H9 (cell line): ENCODE results near the gene KCNMA1. TPM values are rescaled to one million over a fixed set of nuclear protein-coding genes. Genes with fewer than 3 reads are reported as not detected.

ENCODE experiments used
- DNase-seq: peaks from one replicate; pipeline ENCODE4 v3.0.0-alpha.2; 2017
- H2AFZ ChIP-seq: one replicate; pipeline ENCODE4 v1.6.1; 2013; ENCODE audit warnings: mild to moderate bottlenecking, low read length, control low read depth, moderate library complexity
- H2AK5ac ChIP-seq: 2 replicates; pipeline ENCODE4 v1.6.1; 2013; ENCODE audit warnings: low read length, control low read depth, mixed read lengths; ENCODE audit not compliant: insufficient read length
- H2BK120ac ChIP-seq: one replicate; pipeline ENCODE4 v1.6.1; 2013; ENCODE audit warnings: low read depth, mild to moderate bottlenecking, low read length, control low read depth, inconsistent platforms; ENCODE audit not compliant: poor library complexity, severe bottlenecking
- H2BK12ac ChIP-seq: 2 replicates; pipeline ENCODE4 v1.6.1; 2013; ENCODE audit warnings: low read length, control low read depth, mixed read lengths, low read depth; ENCODE audit not compliant: insufficient read length
- H2BK15ac ChIP-seq: 2 replicates; pipeline ENCODE4 v1.6.1; 2013; ENCODE audit warnings: low read depth, low read length, control low read depth
- H2BK20ac ChIP-seq: one replicate; pipeline ENCODE4 v1.6.1; 2013; ENCODE audit warnings: low read depth, mild to moderate bottlenecking, low read length, control low read depth, inconsistent platforms; ENCODE audit not compliant: poor library complexity, severe bottlenecking
- H2BK5ac ChIP-seq: 2 replicates; pipeline ENCODE4 v1.6.1; 2013; ENCODE audit warnings: low read length, control low read depth, mixed read lengths; ENCODE audit not compliant: insufficient read length
- H3K14ac ChIP-seq: 2 replicates; pipeline ENCODE4 v1.6.1; 2013; ENCODE audit warnings: low read length, control low read depth; ENCODE audit not compliant: insufficient read depth
- H3K18ac ChIP-seq: 2 replicates; pipeline ENCODE4 v1.6.1; 2013; ENCODE audit warnings: low read depth, mild to moderate bottlenecking, mixed read lengths, low read length, control low read depth; ENCODE audit not compliant: insufficient read length
- H3K23ac ChIP-seq: 2 replicates; pipeline ENCODE4 v1.6.1; 2013; ENCODE audit warnings: low read length, control low read depth, mixed read lengths, low read depth; ENCODE audit not compliant: insufficient read length
- H3K23me2 ChIP-seq: 2 replicates; pipeline ENCODE4 v1.6.1; 2013; ENCODE audit warnings: low read depth, mild to moderate bottlenecking, mixed read lengths, low read length, control low read depth; ENCODE audit not compliant: insufficient read length, poor library complexity, severe bottlenecking
- H3K27ac ChIP-seq: 2 replicates; pipeline ENCODE4 v1.5.1; 2013; ENCODE audit warnings: low read length, control low read depth, mixed read lengths, low read depth; ENCODE audit not compliant: insufficient read length
- H3K27me3 ChIP-seq: 2 replicates; pipeline ENCODE4 v1.6.1; 2013; ENCODE audit warnings: low read length, control low read depth, inconsistent platforms; ENCODE audit not compliant: insufficient read depth
- H3K4ac ChIP-seq: 2 replicates; pipeline ENCODE4 v1.6.1; 2013; ENCODE audit warnings: low read depth, mild to moderate bottlenecking, control low read depth, inconsistent platforms, low read length, moderate library complexity
- H3K4me1 ChIP-seq: 2 replicates; pipeline ENCODE4 v1.6.1; 2013; ENCODE audit warnings: low read length, control low read depth, inconsistent platforms; ENCODE audit not compliant: insufficient read depth
- H3K4me2 ChIP-seq: 2 replicates; pipeline ENCODE4 v1.6.1; 2013; ENCODE audit warnings: low read length, control low read depth, mixed read lengths; ENCODE audit not compliant: insufficient read length, insufficient read depth
- H3K56ac ChIP-seq: 2 replicates; pipeline ENCODE4 v1.6.1; 2013; ENCODE audit warnings: low read depth, mild to moderate bottlenecking, mixed read lengths, low read length, control low read depth; ENCODE audit not compliant: insufficient read length
- H3K79me1 ChIP-seq: 2 replicates; pipeline ENCODE4 v1.6.1; 2013; ENCODE audit warnings: low read depth, mild to moderate bottlenecking, moderate library complexity, low read length, control low read depth, inconsistent platforms; ENCODE audit not compliant: insufficient read depth, poor library complexity, severe bottlenecking
- H3K79me2 ChIP-seq: 2 replicates; pipeline ENCODE4 v1.6.1; 2013; ENCODE audit warnings: low read length, control low read depth, inconsistent platforms; ENCODE audit not compliant: insufficient read depth
- H3K9ac ChIP-seq: 2 replicates; pipeline ENCODE4 v1.6.1; 2013; ENCODE audit warnings: low read length, control low read depth, mixed read lengths; ENCODE audit not compliant: insufficient read length; ENCODE audit errors: extremely low read depth
- H3K9me3 ChIP-seq: one replicate; pipeline ENCODE4 v1.6.1; 2013; ENCODE audit warnings: low read depth, low read length, inconsistent platforms; ENCODE audit not compliant: control insufficient read depth
- H3T11ph ChIP-seq: one replicate; pipeline ENCODE4 v1.6.1; 2013; ENCODE audit warnings: mild to moderate bottlenecking, low read length, control low read depth, inconsistent platforms
- H4K20me1 ChIP-seq: one replicate; pipeline ENCODE4 v1.6.1; 2013; ENCODE audit not compliant: control insufficient read depth, insufficient read length, insufficient read depth
- H4K5ac ChIP-seq: 2 replicates; pipeline ENCODE4 v1.6.1; 2013; ENCODE audit warnings: low read depth, mild to moderate bottlenecking, mixed read lengths, low read length, control low read depth; ENCODE audit not compliant: insufficient read length
- H4K8ac ChIP-seq: replicated peaks from 2 replicates; pipeline ENCODE4 v1.6.1; 2013; ENCODE audit warnings: low read length, control low read depth, mixed read lengths, low read depth; ENCODE audit not compliant: insufficient read length
- H4K91ac ChIP-seq: 2 replicates; pipeline ENCODE4 v1.6.1; 2013; ENCODE audit warnings: low read depth, mild to moderate bottlenecking, moderate library complexity, mixed read lengths, low read length, control low read depth; ENCODE audit not compliant: insufficient read length
- H3K27ac Mint-ChIP-seq, 3 experiments: 2 replicates in 2 of 3; 3 replicates in 1 of 3; pipeline ENCODE4 v1.8.0; 2020 to 2021; ENCODE audit warnings: mixed read lengths in 3 of 3, mild to moderate bottlenecking in 1 of 3, moderate library complexity in 1 of 3
- H3K27me3 Mint-ChIP-seq: 2 replicates; pipeline ENCODE4 v1.8.0; 2021; ENCODE audit warnings: low read depth, mild to moderate bottlenecking, moderate library complexity, mixed read lengths
- H3K36me3 Mint-ChIP-seq, 3 experiments: 2 replicates in 2 of 3; 3 replicates in 1 of 3; pipeline ENCODE4 v1.8.0; 2020 to 2021; ENCODE audit warnings: low read depth in 3 of 3, mixed read lengths in 3 of 3; ENCODE audit not compliant: insufficient read depth in 1 of 3
- H3K4me1 Mint-ChIP-seq, 2 experiments: 2 replicates each; pipeline ENCODE4 v1.8.0; 2020; ENCODE audit warnings: mixed read lengths in 2 of 2
- H3K4me3 Mint-ChIP-seq, 2 experiments: 2 replicates in 1 of 2; 3 replicates in 1 of 2; pipeline ENCODE4 v1.8.0; 2020 to 2021; ENCODE audit warnings: mild to moderate bottlenecking in 2 of 2, mixed read lengths in 2 of 2, moderate library complexity in 1 of 2
- H3K9me3 Mint-ChIP-seq, 2 experiments: 2 replicates in 1 of 2; 3 replicates in 1 of 2; pipeline ENCODE4 v1.8.0; 2020; ENCODE audit warnings: mild to moderate bottlenecking in 2 of 2, mixed read lengths in 2 of 2, moderate library complexity in 1 of 2
- CTCF ChIP-seq: fragments of 200-600 bp; sonication (generic); conservative IDR thresholded peaks from 3 replicates; pipeline ENCODE4 v1.8.0; 2021; ENCODE audit warnings: antibody characterized with exemption, mild to moderate bottlenecking
- WGBS: extraction: QIAGEN DNeasy Blood & Tissue Kit; methylation state at CpG from one replicate; pipeline ENCODE4 v1.1.7; 2013; ENCODE audit warnings: missing lambda C conversion rate, low lambda C conversion rate, mixed read lengths; ENCODE audit not compliant: insufficient read length; ENCODE audit errors: extremely low coverage; 5-methylcytosine and 5-hydroxymethylcytosine counted together
- total RNA-seq: library from RNA; stranded (reverse); gene quantifications from 2 replicates; pipeline ENCODE4 v1.2.1, GENCODE V29; 2021

Gene KCNMA1
- total RNA-seq, 1 experiment from 2014 or later, result 2.0 TPM

- Mint-ChIP-seq H3K36me3 (no peaks in the 10 kb centered on the region), H3K9me3 (no peaks in the 10 kb centered on the region), H3K27ac (no peak overlapping the region), H3K27me3 (no peaks in the 10 kb centered on the region; the same call in none of the 2 replicates), H3K4me3 (no peak overlapping the region), H3K4me1 (peaks cover 35 to 40% of the 10 kb centered on the region in 2 experiments)
- H4K8ac ChIP-seq, result no peak overlapping the region
- no peak overlapping the region for H3K56ac ChIP-seq
- H3K14ac ChIP-seq, result no peak overlapping the region
- H3K9me3 ChIP-seq, result no peaks in the 10 kb centered on the region
- no peak overlapping the region for H2AK5ac ChIP-seq
- H3K4me1 ChIP-seq, result peaks cover 5% of the 10 kb centered on the region; the same call in 1 of the 2 replicates
- DNase-seq, result peak; percentile 89
- H3K23me2 ChIP-seq, result no peaks in the 10 kb centered on the region
- H3K4me2 ChIP-seq, result no peak overlapping the region
- H3K27me3 ChIP-seq, result no peaks in the 10 kb centered on the region
- no peak overlapping the region for H4K5ac ChIP-seq
- H3K23ac ChIP-seq, result no peak overlapping the region
- H2BK15ac ChIP-seq, result no peak overlapping the region
- H3K27ac ChIP-seq, result no peak overlapping the region
- TF ChIP-seq CTCF, result peak; percentile 69
- no CpG with 5 or more reads among the region's 12 CpGs for WGBS
- no peak overlapping the region for H4K91ac ChIP-seq
- no peaks in the 10 kb centered on the region for H3K79me2 ChIP-seq
- H3T11ph ChIP-seq, result no peak overlapping the region
- H2BK120ac ChIP-seq, result no peak overlapping the region
- no peak overlapping the region for H3K18ac ChIP-seq
- H3K4ac ChIP-seq, result no peak overlapping the region
- H3K79me1 ChIP-seq, result no peaks in the 10 kb centered on the region
- H4K20me1 ChIP-seq, result no peaks in the 10 kb centered on the region
- no peak overlapping the region for H2BK5ac ChIP-seq
- no peak overlapping the region for H2BK20ac ChIP-seq
- no peak overlapping the region for H3K9ac ChIP-seq
- H2BK12ac ChIP-seq, result no peak overlapping the region
- peak overlapping the region; percentile 48 for H2AFZ ChIP-seq
Measured at GRCh38 chr10:77391605-77392235, 245.9 kb downstream of the KCNMA1 start.
